GM21717 (cell line): ENCODE measurements around the gene KIF26B.
"Not testable (repeated sequence)": the region's sequence is repeated elsewhere in the genome, so short reads cannot be mapped to it uniquely, and the experiment has no call there.

Experiments used
- ATAC-seq: cut with Tn5 transposase; IDR thresholded peaks from one replicate; pipeline ENCODE4 v1.9.1; 2021; ENCODE audit warnings: mild to moderate bottlenecking, moderate library complexity; ENCODE audit not compliant: unreplicated experiment

The KIF26B gene

DNA sequence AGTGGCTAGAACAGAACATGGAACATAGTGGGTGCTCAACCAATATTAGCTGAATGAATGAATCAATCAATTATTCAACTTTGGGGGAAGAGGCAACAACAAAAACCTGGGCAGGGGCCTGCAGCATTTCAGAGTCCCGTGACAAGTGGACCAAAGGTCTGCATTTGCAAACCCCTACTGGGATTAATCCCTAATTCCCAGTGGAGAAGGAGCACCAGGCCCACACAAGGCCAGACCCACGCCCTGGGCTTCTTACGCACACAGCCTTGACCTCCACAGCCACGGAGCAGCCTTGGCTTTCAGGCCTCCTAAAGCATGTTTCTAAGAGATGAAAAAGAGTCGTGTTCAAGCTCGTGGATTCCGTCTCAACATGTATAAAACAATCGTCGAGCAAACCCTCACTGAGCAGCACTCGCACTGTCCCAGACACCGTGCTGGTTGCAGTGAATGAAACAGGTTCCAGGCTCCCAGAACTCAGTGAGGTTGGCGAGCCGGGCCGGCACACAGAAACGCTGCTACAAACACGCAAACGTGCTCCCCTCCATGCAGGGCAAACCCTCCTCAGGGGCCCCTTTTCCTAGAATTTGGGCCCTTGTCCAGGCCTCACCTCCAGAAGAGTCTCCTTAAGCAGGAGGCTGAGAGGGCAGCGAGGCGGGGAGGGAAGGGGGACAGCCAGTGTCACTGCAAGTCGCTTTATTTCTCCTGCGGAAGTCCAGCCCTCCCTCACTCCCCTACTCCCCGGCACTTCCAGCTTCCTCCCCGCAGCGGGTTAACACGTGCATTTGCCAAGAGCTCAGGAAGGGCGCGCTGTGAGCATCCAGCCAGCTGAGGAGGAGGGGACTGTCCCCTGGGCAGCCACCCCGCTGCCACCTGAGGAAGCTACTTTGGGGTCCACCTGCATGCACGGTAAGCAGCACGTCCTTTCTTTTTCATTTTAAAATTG, 556.4 kb downstream of the KIF26B start:
- no peak for ATAC-seq

DNA sequence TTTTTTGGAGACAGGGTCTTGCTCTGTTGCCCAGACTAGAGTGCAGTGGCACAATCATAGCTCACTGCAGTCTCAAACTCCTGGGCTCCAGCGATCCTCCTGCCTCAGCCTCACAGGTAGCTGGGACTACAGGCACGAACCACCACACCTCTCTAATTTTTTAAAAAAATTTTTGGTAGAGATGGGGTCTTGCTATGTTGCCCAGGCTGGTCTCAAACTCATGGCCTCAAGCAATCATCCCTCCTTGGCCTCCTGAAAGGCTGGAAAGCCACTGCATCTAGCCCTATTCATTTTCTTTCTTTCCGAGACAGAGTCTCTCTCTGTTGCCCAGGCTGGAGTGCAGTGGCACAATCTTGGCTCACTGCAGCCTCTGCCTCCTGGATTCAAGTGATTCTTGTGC, 559.2 kb downstream of the KIF26B start:
- not testable (repeated sequence) for ATAC-seq

DNA sequence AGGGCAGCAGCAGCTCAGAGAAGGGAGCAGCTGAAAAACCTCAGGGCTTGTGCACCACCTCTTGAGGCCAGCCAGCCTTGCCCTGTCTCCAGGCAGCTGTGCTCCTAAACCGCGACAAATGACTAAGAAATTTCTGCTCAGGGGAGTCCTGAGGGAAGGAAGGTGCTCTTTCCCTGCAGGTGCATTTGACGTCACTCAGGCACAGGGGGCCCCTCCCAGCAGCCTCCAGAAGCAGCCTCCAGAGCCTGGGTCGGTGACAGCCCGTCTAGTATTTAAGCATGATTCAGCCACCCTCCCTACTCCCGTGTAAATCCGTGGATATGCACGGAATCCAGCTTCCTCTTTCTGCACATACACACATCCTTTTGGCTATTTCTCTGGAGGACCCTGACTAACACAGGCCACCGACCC, 560.5 kb downstream of the KIF26B start:
- no peak for ATAC-seq

DNA sequence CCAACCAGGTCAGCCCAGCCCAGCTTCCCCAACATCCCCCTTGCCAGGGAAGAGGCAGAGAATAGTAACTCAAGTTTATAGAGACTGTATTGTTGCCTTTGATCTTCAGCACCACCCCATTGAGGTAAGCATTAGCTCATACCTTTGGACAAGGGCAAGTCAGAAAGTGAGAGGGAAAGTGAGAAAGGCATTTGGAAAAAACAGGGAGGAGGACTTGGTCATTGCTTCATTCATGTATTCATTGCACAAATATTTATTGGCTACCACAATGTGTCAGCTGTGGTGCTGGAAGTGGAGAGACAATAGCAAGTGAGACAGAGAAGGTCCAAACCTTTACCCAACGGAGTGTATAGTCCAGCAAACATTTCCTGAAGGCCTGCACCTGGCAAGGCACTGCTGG, 561.2 kb downstream of the KIF26B start:
- no peak for ATAC-seq

DNA sequence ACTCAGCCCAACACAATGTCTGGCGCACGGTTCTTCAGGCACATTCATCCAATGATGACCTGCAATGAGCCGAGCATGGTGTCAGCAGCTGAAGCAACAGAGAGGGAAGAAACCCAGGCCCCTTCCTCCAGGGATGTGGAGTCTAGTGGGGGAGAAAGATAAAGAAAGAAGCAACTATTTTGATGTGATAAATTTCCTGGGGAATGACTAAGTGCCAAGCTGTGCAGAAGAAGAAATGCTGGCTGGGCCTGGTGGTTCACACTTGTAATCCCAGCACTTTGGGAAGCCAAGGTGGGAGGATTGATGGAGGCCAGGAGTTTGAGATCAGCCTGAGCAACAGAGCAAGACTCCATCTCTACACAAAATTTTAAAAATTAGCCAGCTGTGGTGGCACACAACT, 561.8 kb downstream of the KIF26B start:
- ATAC-seq: no peak

DNA sequence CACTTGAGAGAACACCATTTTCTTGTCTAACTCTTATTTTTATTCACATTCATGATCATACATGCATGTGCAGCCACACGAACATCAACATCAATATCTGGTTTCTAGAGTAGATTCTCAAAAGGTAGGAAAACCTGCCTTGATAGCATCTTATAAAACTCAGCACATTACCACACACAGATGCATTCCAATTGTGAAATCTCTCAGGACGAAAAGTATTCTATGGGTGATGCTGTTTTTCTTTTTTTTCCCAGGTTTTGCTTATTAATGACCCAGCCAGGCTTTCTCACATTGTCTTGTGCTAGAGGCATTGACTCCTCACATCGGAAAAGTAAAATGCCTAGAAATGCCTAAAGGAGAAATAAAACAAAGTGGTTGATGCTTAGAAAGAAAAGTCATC, 562.8 kb downstream of the KIF26B start:
- ATAC-seq: no peak

DNA sequence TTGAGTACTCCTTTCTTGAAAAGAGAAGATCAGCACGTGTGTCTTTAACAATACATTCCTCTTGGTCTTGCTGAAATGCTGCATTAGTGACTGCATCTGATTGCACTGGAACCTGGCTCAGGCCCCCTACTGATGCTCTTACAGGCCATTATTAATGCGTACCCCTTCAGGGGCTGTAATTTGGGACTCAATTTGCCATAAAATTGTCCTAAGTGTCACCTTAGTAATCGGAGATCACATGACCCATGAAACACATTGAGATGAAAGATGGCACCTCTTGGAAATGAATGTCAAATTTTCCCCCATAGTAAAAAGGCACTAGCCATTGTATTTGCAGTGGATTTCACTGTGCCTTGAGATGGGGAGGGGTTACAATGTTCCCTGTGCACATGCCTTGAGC, 563.3 kb downstream of the KIF26B start:
- no peak for ATAC-seq

DNA sequence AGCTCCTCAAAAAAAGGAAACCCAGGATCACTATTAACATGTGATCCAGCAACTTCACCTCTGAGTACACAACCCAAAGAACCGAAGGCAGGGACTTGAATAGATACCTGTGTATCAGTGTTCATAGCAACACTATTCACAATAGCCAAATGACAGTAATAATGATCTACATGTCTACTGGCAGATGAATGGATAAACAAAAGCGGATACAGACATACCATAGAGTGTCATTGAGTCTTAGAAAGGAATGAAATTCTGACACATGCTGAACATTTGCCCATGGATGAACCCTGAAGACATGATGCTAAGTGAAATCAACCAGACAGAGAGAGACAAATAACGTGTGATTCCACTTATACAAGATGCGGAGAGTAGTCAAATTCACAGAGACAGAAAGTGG, 564.2 kb downstream of the KIF26B start:
- ATAC-seq: no peak

DNA sequence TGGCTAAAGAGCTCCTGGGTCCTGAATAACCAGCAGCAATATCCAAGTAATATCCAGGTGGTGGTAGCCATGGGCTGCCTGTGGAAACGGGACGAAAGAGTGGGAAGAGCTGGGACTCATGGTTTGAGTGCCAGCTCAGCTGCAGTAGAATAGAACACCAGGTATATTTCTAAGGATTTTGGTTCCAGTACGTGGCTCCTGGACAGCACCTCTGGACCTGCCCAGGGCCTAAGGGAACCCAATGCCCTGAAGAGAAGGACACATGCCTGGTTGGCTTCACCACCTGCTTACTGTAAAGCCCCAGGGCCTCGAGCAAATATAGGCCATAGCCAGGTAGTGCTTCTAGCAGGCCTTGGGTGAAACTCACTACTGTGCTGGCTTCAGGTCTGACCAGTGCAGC, 566.7 kb downstream of the KIF26B start:
- ATAC-seq: no peak

DNA sequence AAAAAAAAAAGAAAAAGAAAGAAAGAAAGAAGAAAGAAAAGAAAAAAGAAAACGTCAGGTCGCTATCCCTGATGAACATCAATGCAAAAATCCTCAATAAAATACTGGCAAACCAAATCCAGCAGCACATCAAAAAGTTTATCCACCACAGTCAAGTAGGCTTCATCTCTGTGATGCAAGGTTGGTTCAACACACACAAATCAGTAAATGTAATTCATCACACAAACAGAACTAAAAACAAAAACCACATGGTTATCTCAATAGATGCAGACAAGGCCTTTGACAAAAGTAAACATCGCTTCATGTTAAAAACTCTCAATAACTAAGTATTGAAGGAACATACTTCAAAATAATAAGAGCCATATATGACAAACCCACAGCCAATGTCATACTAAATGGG, 573.2 kb downstream of the KIF26B start:
- ATAC-seq: not testable (repeated sequence)

DNA sequence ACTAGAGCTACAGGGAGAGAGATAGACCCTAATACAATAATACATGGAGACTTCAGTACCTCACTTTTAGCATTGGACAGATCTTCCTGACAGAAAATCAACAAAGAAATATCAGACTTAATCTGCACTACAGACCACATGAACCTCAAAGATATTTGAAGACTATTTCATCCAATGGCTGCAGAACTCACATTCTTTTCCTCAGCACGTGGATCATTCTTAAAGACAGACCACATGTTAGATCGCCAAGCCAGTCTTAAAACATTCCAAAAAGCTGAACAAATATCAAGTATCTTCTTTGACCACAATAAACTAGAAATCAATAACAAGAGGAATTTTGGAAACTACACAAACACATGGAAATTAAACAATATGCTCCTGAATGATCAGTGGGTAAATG, 576.0 kb downstream of the KIF26B start:
- no peak for ATAC-seq

DNA sequence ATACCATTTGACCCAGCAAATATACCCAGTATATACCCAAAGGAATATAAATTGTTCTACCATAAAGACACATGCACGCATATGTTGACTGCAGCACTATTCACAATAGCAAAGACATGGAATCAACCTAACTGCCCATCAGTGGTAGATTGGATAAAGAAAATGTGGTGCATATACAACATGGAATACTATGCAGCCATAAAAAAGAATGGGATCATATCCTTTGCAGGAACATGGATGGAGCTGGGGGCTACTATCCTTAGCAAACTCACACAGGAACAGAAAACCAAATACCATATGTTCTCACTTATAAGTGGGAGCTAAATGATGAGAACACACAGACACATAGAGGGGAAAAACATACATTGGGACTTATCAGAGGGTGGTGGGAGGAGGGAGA, 585.6 kb downstream of the KIF26B start:
- ATAC-seq: not testable (repeated sequence)

DNA sequence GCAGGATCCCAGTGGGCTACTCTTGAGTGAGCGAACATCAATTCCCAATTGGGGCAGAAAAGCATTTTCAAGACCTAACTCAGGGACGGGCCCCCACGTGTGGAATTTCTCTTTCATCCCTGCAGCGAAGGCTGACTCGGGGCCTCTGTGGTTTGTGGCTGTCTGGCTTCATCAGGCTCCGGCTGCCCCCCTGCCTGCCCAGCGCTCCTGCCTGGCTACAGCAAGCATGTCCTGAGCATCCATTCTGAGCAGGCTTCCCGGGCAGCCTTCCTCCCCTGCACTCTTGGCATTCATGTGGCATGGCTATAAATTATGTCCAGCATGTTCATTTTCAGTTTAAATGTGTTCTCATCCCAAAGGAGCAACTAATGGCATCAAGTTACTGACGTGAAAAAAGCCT, 588.1 kb downstream of the KIF26B start:
- no peak for ATAC-seq

DNA sequence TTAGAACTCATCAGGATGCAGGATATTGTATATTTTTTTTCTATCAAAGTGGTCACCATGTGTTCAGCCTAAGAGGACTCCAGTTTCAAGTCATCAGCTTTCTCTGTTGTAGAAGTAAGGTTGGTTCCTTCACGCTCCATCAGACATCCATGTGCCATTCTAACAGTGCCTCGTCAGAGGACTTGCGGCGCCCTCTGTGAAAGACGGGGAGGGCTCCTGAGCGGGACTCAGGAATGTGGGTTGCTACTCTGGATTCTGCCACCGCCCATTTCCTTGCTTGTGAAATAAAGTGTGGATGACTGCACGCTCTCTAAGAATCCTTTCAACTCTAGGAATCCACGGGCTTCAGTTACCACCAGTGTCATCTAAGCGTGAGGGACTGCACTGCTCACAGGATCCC, 593.5 kb downstream of the KIF26B start:
- ATAC-seq: no peak

DNA sequence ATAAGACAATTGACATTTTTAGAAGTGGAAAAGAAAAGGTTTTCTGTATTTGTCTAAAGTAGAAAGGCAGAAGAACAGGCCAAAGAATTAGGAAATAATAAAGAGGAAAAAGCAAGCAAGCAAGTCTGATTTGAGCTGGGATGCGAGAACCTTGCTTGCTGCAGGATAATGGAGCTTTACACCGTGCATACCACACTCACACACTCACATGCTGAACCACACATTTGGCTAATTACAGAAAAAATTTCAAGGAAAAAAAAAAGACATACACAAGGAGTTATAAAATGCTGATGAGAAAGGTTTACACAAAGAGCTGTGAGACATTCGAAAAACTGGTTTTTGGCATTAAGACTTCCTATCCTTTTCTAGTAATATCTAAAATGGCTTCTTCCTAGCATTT, 593.9 kb downstream of the KIF26B start:
- ATAC-seq: no peak

DNA sequence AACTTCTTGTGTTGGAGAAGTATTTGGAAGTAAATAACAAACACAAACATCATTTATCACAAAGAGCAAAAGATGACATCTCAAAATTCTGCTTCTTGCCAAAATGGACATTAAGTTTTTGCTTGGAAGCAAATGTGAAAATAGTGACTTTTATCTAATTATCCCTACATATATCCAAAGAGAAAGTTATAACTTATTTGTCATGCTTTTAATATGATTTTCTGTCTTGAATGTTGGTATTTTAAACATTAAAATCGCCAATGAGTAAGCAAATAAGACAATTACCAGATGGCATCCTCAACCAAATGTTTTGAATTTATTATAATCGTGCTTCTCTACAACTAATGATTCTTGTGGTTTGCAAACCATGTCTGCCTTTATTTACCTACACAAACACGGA, 594.3 kb downstream of the KIF26B start:
- ATAC-seq: no peak

DNA sequence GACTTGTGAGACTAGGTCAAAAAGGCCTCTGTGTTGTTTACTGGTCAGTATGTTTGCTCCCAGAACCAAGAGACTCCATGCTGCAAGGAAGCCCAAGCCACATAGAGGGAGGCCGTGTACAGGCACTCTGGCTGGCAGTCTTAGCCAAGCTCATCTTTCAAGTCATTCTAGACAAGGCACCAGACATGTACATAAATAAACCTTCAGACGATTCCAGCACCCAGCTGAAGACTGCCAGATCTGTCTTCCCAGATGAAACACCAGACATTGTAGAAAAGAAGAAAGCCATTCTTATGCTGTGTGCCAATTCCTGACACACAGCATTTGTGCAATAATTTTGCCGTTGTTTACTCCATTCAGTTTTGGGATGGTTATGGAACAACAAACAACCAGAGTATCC, 595.5 kb downstream of the KIF26B start:
- no peak for ATAC-seq

DNA sequence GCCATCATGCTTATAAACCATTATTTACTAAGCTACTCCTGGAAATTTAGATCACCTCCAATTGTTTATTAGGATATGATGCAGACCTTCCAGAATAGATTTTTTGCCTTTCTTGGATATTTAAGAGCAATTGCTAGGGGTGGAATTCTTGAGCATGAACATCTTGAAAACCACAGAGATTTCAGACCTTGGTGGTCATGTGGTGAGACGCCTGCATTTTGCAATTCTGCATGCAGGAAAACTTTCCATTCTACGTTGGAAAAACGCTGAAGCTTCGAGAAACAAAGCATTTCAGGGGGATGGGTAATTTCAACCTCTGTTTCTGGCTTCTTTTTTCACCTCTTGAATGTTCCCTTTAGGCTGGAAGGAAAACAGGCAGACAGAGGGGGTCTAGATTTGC, 596.3 kb downstream of the KIF26B start:
- no peak for ATAC-seq

DNA sequence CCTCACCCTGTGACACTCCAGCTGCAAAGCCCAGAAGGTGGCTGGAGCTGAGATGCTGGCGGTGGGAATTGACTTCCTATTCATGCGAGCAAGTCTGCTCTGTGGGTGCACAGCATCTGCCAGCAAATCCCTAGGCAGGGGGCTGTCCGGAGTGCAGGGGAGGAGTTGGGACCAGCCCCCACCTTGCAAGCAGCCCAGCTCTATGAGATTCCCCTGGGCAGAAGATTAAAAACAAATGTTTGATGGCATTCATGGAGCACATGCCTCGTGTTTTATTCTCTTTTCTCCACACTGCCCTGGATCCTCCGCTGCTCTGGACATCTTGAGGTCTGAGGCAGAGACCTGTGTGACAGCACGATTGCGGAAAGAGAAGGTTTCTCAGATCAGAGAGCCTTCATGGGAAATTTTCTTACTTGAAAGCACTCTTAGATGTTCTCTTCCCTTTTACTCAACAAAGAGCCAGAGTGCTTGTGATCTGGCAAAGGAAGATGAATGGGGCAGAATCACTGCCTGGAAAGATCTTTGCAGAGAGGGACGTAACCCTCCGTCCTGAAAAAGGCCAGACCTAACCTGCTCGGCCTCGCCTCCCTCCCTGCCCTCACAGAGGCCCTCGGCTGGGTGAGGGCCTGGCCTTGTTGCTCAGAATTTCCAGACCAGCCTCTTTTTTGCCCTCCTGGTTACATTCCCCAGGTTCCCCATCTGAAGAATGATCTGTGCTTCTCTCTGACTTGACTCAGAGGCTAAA, 597.1 kb downstream of the KIF26B start:
- no peak for ATAC-seq

DNA sequence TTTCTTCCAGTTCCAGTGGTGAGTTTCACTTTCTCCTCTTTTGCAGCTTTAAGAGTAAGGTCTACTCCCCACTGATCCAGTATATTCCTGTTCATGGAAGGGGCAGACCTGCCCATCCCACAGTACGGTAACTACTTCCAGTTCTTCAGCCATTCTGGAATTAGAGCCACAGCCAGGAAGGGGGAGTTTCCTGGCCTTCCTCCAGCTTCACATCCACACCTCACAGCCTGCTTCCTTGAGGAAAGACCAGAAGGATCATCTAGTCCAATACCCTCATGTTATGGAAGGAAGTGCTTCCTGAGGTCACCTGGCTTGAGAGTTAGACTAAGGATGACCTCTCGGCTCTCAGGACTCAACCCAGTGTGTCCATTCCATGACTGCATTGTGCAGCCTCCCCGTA, 597.8 kb downstream of the KIF26B start:
- ATAC-seq: no peak

DNA sequence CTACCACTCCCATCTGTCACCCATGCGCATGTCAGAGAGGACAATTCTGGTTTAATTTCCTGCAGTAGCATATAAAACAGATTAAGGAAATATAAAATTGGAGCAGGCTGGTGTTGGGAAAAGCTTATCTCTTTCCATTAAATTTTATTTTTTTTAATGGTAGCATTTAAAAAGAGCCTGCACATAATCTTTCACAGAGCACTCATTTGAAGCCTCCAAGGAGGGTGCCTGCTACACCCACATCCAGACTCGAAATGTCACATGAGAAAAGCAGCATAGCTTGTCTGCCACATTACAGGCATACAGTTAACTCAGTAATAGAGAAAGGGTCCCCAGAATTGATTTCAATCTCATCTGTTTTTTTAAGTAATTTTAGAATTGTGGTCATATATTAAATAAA, 599.0 kb downstream of the KIF26B start:
- ATAC-seq: no peak

DNA sequence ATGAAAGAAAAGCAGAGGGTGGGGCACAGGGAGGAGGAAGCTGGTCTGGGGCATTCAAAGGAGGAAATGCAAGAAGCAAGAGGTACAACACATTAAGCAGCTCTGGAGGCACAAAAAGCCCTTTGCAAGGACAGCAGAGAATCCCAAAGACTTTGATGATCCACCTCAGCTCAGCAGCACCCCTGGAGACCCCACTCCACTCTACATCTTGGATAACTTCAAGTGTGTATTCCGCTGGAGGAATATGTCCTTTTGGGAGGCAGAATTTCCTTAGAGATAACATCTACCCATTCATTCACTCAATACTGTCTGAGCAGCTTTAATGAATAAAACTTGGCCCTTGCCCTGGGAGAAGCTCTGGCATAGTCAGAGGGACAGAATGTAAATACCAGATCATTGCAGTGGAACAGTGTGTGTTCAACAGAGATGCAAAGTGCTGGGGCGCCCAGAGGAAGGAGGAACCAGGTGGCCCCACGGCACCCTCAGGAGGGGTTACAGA, 599.7 kb downstream of the KIF26B start:
- ATAC-seq: no peak
